Esophagus (tissue), 2 donors: ENCODE results near the gene PRRT2. TPM values are rescaled to one million over a fixed set of nuclear protein-coding genes. Genes with fewer than 3 reads are reported as not detected.
A peak's percentile ranks its signal among the peaks of the same experiment; 100 is the strongest.
"Not testable (repeated sequence)": the region's sequence is repeated elsewhere in the genome, so short reads cannot be mapped to it uniquely, and the experiment has no call there.

Source experiments
- H3K27ac ChIP-seq, 2 donors: one replicate each; pipeline ENCODE4 v1.5.1; 2013; ENCODE audit warnings: low read depth in 2 of 2, mild to moderate bottlenecking in 2 of 2, inconsistent platforms in 1 of 2, low read length in 1 of 2, moderate library complexity in 1 of 2
- H3K27me3 ChIP-seq, 2 donors: one replicate each; pipeline ENCODE4 v1.6.1; 2013; ENCODE audit warnings: low read length in 2 of 2, control low read depth in 1 of 2, mild to moderate bottlenecking in 1 of 2; ENCODE audit not compliant: insufficient read depth in 2 of 2, control insufficient read depth in 1 of 2
- H3K36me3 ChIP-seq, 2 donors: one replicate each; pipeline ENCODE4 v1.6.1; 2013; ENCODE audit warnings: low read length in 1 of 2; ENCODE audit not compliant: control insufficient read depth in 2 of 2, insufficient read depth in 2 of 2
- H3K4me1 ChIP-seq, 2 donors: one replicate each; pipeline ENCODE4 v1.6.1; 2013; ENCODE audit warnings: low read length in 1 of 2; ENCODE audit not compliant: control insufficient read depth in 2 of 2, insufficient read depth in 2 of 2
- H3K4me3 ChIP-seq, 2 donors: one replicate each; pipeline ENCODE4 v1.5.1; 2013; ENCODE audit warnings: low read length in 2 of 2, mild to moderate bottlenecking in 2 of 2, low read depth in 1 of 2, moderate library complexity in 1 of 2
- H3K9me3 ChIP-seq, 2 donors: one replicate each; pipeline ENCODE4 v1.6.1; 2013; ENCODE audit warnings: mild to moderate bottlenecking in 2 of 2, low read depth in 1 of 2, low read length in 1 of 2, moderate library complexity in 1 of 2; ENCODE audit not compliant: control insufficient read depth in 2 of 2, insufficient read depth in 1 of 2
- WGBS, 2 donors: extraction: QIAGEN DNeasy Blood & Tissue Kit; methylation state at CpG; one replicate each; pipeline ENCODE4 v1.1.7; 2013; 5-methylcytosine and 5-hydroxymethylcytosine counted together
- polyA plus RNA-seq, 2 donors: library from polyadenylated mRNA; stranded (reverse); fragments of 200-250 nt; gene quantifications; one replicate each; pipeline ENCODE4 v1.2.3, GENCODE V29; 2013
- donor health status: healthy with polysubstance abuse.
- donor health status: Bipolar disorder and iron deficiency.

Gene PRRT2
- polyA plus RNA-seq, 2 donors: 1.1 to 2.1 TPM

DNA sequence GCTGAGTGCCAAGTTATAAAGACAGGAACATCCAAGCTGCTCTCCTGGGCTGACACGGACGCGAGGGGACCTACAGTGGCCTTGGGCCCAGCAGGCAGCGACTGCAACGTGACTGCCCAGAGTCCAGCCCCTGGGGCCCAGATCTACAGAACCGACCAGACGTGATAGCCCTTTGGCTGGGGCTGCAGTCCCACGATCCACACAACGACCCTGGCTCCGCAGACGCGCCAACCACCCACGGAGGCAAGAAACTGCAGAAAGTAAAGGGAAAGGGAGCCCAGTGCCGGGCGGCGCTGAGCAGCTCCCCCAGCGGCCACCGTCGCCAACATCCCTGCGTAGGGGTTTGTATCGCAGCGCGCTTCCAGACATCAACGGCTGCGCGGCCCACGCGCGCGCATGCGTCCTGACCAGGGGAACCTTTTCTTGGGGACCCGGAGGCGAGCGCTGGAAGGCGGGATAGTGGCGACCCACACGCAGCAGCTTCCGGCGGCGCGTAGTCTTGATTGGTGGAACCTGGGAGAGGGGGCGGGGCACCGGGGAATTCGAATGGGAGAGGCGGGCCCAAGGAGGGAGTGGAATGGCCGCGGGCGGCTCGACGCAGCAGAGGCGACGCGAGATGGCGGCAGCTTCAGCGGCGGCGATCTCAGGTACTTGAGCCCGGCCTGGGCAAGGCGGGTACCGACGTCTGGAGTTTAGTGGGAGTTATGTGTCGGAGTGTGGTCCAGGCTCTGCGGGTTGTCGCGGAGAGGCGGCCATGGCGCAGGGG is 21.6 kb upstream of the PRRT2 start, which contains the start of gene KIF22:
Gene KIF22 (plus strand): TSS at position 569 of the 766 bp plus-strand sequence. CDS start 9 bp downstream, at position 578.
- 0 to 1% methylated on average over 63 to 67 of the region's 67 CpGs for WGBS, 2 donors
- H3K27ac ChIP-seq: peak within 1 kb of the TSS; percentile 87 to 89

DNA sequence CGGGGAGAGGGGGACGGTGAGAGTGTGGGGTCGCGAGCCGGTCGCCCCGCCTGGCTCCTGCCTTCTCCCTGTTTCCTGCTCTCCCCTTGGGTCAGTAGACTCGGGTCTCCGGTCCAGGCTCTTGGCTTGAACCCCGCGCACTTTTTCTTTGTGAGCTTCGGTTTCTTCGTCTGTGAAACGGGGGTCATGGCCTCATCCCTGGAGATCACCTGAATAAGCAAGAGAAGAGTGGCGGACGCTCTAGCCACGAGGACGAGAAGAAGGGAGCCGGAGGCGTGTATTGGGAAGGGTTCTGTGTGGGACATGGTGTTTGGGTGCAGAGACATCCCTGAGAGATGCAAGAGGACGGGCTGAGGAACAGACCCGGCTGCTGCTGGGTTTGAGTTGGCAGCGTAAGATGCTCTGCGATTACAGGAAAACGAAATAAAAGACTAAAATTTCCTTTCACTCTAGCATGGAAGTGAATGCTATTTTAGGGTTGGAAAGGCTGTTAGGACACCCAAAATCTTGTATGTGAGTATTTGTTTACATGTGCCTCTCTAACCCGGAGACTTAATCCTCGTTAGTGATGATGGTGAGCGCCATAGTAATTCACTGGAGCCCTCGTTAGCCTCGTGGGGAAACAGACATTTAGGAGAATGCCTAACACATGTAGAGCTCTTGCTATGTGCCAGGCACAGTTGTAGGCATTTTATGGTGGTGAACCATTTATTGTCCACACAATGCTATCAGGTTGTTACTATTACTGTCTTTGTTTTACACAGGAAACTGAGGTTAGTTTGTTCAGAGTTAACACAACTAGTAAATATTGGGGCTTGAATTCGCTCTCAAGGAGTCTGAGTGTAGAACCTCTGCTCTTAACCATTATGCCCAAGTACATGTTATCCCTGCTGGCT is 20.8 kb upstream of the PRRT2 start:
- peak overlapping the region; percentile 65 to 73 for H3K4me3 ChIP-seq
- H3K27me3 ChIP-seq: no peaks in the 10 kb centered on the region
- H3K27ac ChIP-seq: peak overlapping the region; percentile 61 to 63
- peaks cover 0 to 6% of the 10 kb centered on the region in 2 donors for H3K4me1 ChIP-seq
- H3K36me3 ChIP-seq: no peaks in the 10 kb centered on the region
- 1 to 2% methylated on average over 30 to 31 of the region's 31 CpGs for WGBS, 2 donors
- no peaks in the 10 kb centered on the region for H3K9me3 ChIP-seq

More for the DNA sequence above, 21.6 kb upstream of the PRRT2 start, which contains the start of gene KIF22:
- Histone ChIP-seq H3K27me3 (no peaks in the 10 kb centered on the region), H3K4me1 (peaks cover 0 to 6% of the 10 kb centered on the region in 2 donors), H3K9me3 (no peaks in the 10 kb centered on the region), H3K4me3 (peak within 1 kb of the TSS; percentile 65 to 73), H3K36me3 (no peaks in the 10 kb centered on the region)

DNA sequence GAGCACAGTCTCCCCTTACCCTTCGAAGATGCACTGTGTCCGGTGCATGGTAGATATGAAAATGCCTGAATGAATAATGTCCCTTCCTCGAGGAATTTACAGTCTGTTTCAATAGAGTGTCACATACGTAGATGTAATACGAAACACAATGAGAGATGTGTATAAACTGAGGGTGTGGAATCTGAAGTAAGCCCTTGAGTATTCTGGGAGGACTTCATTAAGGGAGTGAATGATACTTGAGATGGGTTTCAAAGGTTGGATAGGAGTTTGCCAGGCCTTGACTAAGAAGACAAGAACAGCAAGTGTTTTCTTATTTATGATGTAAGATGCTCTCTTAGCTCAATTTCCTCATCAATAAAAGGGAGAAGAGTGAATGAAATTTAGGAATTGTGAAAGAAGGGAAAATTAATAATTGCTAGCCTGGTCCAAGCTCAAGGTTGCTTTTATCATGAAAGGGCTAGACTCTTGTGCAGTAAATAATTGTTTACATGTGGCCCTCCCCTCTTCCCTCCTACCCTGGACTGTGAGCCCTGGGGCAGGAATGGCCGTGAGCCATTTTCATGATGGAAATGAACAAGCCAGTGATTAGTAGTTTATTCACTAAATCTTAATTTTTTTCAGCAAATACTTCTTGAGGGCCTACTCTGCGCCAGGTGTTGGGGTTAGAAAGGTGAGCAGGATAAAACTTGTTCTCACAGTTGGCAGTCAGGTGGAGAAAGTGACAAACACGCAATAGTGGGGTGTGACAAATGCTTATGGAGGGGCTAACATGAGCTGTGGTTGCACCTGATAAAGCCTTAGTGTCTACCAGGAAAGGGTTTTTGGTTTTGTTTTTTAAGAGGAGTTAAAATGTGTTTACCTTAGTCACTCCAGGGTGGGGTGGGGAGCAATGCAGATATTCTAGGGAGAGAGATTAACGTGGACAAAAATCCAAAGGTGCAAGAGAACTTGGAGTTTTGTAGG is 19.9 kb upstream of the PRRT2 start:
- H3K36me3 ChIP-seq: peaks cover 0 to 7% of the 10 kb centered on the region in 2 donors
- no peaks in the 10 kb centered on the region for H3K27me3 ChIP-seq
- H3K4me1 ChIP-seq: peaks cover 0 to 6% of the 10 kb centered on the region in 2 donors
- H3K27ac ChIP-seq: no peak overlapping the region
- H3K4me3 ChIP-seq: peak overlapping the region in 1 of 2 donors; percentile 65
- 56 to 59% methylated on average over 9 of the region's 9 CpGs for WGBS, 2 donors
- no peaks in the 10 kb centered on the region for H3K9me3 ChIP-seq

DNA sequence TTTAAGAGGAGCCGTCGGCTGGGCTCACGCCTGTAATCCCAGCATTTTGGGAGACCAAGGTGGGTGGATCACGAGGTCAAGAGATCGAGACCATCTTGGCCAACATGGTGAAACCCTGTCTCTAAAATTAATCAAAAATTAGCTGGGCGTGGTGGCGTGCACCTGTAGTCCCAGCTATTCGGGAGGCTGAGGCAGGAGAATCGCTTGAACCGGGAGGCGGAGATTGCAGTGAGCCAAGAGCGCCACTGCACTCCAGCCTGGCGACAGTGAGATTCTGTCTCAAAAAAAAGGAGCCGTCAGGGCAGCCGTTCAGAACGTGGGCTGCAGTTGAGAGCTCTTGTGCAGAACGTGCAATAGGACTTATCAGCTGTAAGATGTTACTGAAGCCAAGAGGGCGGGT is 18.8 kb upstream of the PRRT2 start:
- H3K27me3 ChIP-seq, H3K4me1 ChIP-seq, H3K36me3 ChIP-seq, H3K9me3 ChIP-seq, H3K27ac ChIP-seq, H3K4me3 ChIP-seq: not testable (repeated sequence)
- 91% methylated on average over 18 of the region's 18 CpGs for WGBS, 2 donors

DNA sequence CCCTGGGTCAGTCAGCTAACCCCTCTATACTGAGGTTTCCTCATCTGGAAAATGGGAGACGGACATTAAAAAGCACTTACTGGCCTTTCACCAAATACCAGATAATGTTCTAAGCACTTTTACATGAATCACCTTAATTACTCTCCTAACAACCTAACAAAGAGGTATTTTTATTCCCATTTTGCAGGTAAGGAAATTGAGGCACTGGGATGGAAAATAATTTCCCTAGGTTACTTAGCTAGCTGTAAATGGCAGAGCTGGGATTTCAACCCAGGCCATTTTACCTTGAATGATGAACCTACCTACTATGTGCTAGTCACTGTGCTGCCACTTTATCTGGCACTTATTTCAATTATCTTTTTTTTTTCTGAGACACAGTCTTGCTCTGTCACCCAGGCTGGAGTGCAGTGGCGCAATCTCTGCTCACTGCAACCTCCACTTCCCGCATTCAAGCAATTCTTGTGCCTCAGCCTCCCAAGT is 17.7 kb upstream of the PRRT2 start:
- Histone ChIP-seq H3K4me3 (no peak overlapping the region), H3K4me1 (peaks cover 0 to 6% of the 10 kb centered on the region in 2 donors), H3K9me3 (no peaks in the 10 kb centered on the region), H3K27ac (no peak overlapping the region), H3K27me3 (no peaks in the 10 kb centered on the region), H3K36me3 (peaks cover 9 to 13% of the 10 kb centered on the region in 2 donors)
- 97 to 99% methylated on average over 3 of the region's 3 CpGs for WGBS, 2 donors

DNA sequence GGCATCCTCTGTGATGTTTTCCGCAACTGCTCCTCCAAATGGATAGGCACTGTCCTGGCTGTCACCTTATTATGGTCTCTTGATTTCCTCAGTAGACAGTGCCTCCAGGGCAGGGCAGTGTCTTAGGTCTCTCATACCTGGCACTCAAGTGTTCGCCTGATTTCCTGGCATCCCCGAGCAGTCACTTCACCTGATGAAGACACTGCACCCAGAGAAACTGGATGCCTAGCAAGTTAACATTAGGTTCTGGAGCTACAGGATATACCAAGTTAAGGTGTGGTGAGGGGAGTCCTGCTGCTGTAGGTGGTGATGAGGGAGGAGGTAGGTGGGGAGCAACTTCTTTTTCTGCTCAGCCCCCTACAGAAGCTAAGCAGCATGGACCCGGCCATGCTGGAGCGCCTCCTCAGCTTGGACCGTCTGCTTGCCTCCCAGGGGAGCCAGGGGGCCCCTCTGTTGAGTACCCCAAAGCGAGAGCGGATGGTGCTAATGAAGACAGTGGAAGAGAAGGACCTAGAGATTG is 9.5 kb upstream of the PRRT2 start:
- peaks cover 17 to 18% of the 10 kb centered on the region in 2 donors for H3K36me3 ChIP-seq
- peaks cover 0 to 3% of the 10 kb centered on the region in 2 donors for H3K4me1 ChIP-seq
- no peaks in the 10 kb centered on the region for H3K9me3 ChIP-seq
- H3K27me3 ChIP-seq: no peaks in the 10 kb centered on the region
- WGBS, 2 donors: 92 to 95% methylated on average over 8 of the region's 8 CpGs
- no peak overlapping the region for H3K27ac ChIP-seq
- H3K4me3 ChIP-seq: no peak overlapping the region

DNA sequence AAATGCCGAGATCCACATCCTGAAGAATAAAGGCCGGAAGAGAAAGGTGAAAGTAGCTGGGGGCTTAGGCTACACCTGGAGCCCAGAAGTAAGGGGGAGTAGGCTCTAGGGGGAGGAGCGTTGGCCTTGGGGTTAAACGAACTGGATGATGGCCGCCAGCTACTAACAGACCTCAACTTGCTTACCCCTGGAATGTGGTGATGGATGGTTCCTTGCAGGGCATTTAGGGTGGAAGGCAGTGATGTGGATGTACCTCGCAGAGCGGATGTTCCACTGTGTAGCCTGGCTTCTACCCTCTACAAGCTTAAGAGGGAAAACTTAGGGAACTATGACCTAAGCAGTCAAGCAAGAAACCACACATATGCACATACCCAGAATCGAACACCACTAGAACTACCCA is 8.0 kb upstream of the PRRT2 start:
- no peaks in the 10 kb centered on the region for H3K27me3 ChIP-seq
- peak overlapping the region in 1 of 2 donors; percentile 58 for H3K27ac ChIP-seq
- H3K4me3 ChIP-seq: no peak overlapping the region
- peaks cover 15 to 21% of the 10 kb centered on the region in 2 donors for H3K36me3 ChIP-seq
- 68 to 72% methylated on average over 8 of the region's 8 CpGs for WGBS, 2 donors
- peaks cover 0 to 16% of the 10 kb centered on the region in 2 donors for H3K4me1 ChIP-seq
- no peaks in the 10 kb centered on the region for H3K9me3 ChIP-seq

DNA sequence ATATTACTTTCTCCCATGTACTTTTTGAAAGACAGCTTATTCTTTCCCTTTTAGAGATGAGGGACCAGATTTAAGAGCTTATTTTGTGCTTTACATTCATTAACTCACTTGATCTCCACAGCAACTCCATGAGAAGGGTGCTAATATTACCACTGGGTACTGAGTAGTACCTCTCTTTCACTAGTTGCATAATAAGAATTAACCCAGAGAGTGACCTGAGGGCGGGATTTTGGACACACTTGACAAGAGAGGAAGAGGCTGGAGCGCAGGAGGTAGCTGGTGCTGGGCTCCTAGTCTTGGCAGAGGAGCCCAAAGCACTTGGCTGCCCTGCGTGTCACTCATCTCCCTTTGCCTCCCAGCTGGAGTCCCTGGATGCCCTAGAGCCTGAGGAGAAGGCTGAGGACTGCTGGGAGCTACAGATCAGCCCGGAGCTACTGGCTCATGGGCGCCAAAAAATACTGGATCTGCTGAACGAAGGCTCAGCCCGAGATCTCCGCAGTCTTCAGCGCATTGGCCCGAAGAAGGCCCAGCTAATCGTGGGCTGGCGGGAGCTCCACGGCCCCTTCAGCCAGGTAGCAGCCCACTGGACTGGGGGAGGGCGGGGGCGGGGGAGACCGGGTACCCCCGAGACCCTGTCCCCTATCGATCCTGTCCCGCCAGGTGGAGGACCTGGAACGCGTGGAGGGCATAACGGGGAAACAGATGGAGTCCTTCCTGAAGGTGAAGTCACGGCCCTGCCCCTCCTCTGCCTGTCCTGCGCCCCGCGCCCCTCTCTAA is 7.3 kb upstream of the PRRT2 start:
- peaks cover 0 to 18% of the 10 kb centered on the region in 2 donors for H3K4me1 ChIP-seq
- H3K9me3 ChIP-seq: no peaks in the 10 kb centered on the region
- 3 to 6% methylated on average over 19 to 26 of the region's 26 CpGs for WGBS, 2 donors
- H3K27ac ChIP-seq: peak overlapping the region; percentile 97 to 98
- no peaks in the 10 kb centered on the region for H3K27me3 ChIP-seq
- H3K4me3 ChIP-seq: peak overlapping the region; percentile 64 to 89
- peaks cover 9 to 19% of the 10 kb centered on the region in 2 donors for H3K36me3 ChIP-seq
